C1 segment of cervical spinal cord (tissue), 14 donors: ENCODE measurements around the gene PPIL3.

Experiments
- DNase-seq, 14 donors: peaks; one replicate each; lab custom pipeline; 2025; lab: John Stamatoyannopoulos, UW

The PPIL3 gene

GRCh38 chr2:200861617-200862155 lies 27.2 kb downstream of the PPIL3 start:
- no peak for DNase-seq

GRCh38 chr2:200860092-200860795 lies 28.6 kb downstream of the PPIL3 start:
- peak in 5 of 14 donors; percentile 4 to 19 (median 13) for DNase-seq

GRCh38 chr2:200856806-200857205 lies 32.1 kb downstream of the PPIL3 start:
- DNase-seq: no peak

GRCh38 chr2:200852605-200853004 lies 36.3 kb downstream of the PPIL3 start:
- no peak for DNase-seq

GRCh38 chr2:200851398-200852248 lies 37.3 kb downstream of the PPIL3 start:
- DNase-seq: no peak

DNA sequence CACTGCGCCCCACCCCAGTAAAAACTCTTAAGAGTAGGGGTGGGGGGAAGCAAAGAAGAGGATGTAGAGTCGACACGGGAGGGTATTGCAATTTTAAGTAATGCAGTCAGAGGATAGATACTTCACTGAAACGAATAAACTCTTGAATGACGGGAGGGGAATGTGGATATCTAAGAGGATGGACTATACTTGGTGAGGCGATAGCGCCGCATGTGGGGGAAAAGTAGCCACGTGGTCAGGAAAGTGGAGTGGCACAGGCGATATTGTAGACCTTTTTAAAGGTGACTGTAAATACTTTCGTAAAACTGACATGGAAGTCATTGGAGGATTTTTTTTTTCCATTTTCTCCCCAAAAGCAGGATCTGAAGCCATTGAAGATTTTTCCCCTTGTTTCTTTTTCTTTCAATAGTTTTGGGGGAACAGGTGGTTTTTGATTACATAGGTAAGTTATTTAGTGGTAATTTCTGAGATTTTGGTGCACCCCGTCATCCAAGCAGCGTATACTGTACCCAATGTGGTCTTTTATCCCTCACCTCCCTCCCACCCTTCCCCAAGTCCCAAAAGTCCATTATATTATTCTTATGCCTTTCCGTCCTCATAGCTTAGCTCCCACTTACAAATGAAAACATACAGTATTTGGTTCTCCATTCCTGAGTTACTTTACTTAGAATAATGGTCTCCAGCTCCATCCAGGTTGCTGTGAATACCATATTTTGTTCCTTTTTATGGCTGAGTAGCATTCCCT lies 38.2 kb downstream of the PPIL3 start:
- no peak for DNase-seq

GRCh38 chr2:200847939-200848338 lies 40.9 kb downstream of the PPIL3 start:
- DNase-seq: no peak

- no peak for DNase-seq
Observed at GRCh38 chr2:200847269-200847668, 41.6 kb downstream of the PPIL3 start.

DNA sequence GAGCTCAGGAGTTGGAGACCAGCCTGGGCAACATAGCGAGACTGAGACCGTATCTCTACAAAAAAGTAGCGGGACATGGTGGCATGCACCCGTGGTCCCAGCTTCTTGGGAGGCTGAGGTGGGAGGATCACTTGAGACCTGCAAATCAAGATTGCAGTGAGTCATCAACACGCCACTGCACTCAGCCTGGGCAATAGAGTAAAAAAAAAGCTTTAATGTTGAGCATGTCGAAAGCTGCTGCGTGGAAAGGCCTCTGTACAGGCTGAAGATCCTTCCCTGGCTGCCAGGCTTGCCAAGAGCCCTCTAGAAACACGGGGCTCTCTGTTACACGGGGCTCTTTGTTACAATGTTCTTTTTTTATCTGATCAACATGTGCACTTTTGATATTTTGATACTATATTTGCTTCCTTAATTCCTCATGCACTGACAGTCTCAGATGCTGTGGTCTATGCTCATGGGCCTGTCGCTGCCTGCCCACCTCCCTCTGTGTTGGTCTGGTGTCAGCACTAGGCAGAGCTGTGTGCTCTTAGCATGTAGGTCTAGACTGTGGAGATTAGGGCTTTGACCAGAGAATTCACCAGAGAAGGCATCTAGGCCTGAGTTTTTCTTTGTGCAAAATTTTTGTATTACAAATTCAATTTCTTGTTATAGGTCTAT lies 43.1 kb downstream of the PPIL3 start:
- no peak for DNase-seq

GRCh38 chr2:200845194-200845593 lies 43.7 kb downstream of the PPIL3 start:
- DNase-seq: no peak

- DNase-seq: no peak
Observed at GRCh38 chr2:200843993-200844948, 44.6 kb downstream of the PPIL3 start.

DNA sequence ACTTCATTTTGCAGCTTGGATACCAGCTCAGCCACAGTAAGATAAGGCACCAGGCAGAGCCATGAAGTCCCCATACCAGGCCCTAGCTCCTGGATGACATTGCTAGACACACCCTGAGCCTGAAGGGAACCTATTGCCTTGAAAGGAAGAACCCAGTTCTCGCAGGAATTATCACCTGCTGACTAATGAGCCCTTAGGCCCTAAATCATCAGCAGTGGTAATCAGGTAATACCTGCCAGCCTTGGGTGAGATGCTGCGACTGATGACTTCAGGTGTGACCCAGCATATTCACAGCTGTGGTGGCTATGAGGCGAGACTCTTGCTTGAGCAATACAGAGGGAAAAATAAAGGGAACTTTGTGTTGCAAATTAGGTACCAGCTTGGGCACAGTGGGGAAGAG lies 49.4 kb downstream of the PPIL3 start:
- no peak for DNase-seq

GRCh38 chr2:200834701-200835100 lies 54.2 kb downstream of the PPIL3 start:
- no peak for DNase-seq

- no peak for DNase-seq
Observed at GRCh38 chr2:200829258-200829655, 59.6 kb downstream of the PPIL3 start.

DNA sequence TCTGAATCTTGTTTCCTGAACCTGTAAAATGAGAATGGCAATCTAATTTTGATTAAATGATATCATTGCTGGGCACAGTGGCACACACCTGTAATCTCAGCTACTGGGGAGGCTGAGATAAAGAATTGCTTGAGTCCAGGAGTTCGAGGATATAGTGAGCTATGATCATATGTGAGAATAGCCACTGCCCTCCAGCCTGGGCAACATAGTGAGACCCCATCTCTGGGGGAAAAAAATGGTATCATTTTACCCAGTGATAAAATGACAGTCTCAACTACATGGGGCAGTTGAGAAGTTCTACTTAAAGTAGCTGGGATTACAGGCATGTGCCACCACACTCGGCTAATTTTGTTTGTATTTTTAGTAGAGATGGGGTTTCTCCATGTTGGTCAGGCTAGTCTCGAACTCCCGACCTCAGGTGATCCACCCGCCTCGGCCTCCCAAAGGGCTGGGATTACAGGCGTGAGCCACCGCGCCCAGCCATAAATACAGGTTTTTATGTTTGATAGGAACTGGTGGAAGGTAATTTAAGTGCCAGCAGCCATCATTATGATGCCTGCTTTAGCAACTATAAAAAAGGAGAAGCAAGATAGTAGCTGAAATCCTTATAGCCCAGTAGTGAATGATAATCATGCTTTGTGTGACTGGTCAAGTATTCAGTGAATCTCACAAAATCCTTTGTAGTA lies 60.2 kb downstream of the PPIL3 start:
- no peak for DNase-seq

GRCh38 chr2:200828104-200828503 lies 60.8 kb downstream of the PPIL3 start:
- DNase-seq: no peak

GRCh38 chr2:200821686-200822245 lies 67.1 kb downstream of the PPIL3 start:
- no peak for DNase-seq
